Fibroblast of the aortic adventitia (primary cell): ENCODE results near the gene ATP8B1. TPM values are rescaled to one million over a fixed set of nuclear protein-coding genes. Genes with fewer than 3 reads are reported as not detected.

Experiments
- DNase-seq: peaks from one replicate; pipeline ENCODE4 v3.0.0-alpha.2; 2010; ENCODE audit warnings: low read depth
- H3K4me3 ChIP-seq: 2 replicates; pipeline ENCODE4 v1.5.1; 2011; ENCODE audit warnings: low read depth, mild to moderate bottlenecking, control low read depth, low read length, moderate library complexity
- total RNA-seq: library from RNA; depleted of rRNA; stranded (reverse); fragments of >200 nt; gene quantifications from 2 replicates; pipeline ENCODE4 v1.2.3, GENCODE V29; 2012; ENCODE audit warnings: low replicate concordance
- TF ChIP-seq, protein P1 (sequence below): IDR thresholded peaks from 2 replicates; pipeline ENCODE4 v1.5.1; 2011; ENCODE audit warnings: mild to moderate bottlenecking, low read length, control low read depth, inconsistent platforms; ENCODE audit not compliant: insufficient read depth

ATP8B1 gene
- total RNA-seq, 1 donor: 80.4 TPM

DNA sequence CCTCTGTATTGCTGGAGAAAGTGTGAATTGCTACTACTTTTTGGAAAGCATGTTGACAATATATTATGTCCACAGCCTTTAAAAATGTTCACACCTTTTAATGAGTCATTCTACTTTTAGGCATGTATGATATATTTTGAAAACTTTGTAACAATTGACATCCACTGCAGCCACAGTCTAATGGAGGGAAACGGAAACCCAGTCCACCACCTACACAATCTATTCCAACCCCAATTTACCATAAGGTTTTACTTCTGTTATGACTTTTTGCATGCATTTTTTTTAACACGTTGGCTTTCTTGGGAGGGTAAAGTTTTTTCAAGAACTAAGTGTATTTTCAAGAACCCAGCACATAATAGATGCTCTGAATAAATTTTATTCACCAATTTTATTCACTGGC, 38.5 kb upstream of the ATP8B1 start:
- TF ChIP-seq, protein P1, sequence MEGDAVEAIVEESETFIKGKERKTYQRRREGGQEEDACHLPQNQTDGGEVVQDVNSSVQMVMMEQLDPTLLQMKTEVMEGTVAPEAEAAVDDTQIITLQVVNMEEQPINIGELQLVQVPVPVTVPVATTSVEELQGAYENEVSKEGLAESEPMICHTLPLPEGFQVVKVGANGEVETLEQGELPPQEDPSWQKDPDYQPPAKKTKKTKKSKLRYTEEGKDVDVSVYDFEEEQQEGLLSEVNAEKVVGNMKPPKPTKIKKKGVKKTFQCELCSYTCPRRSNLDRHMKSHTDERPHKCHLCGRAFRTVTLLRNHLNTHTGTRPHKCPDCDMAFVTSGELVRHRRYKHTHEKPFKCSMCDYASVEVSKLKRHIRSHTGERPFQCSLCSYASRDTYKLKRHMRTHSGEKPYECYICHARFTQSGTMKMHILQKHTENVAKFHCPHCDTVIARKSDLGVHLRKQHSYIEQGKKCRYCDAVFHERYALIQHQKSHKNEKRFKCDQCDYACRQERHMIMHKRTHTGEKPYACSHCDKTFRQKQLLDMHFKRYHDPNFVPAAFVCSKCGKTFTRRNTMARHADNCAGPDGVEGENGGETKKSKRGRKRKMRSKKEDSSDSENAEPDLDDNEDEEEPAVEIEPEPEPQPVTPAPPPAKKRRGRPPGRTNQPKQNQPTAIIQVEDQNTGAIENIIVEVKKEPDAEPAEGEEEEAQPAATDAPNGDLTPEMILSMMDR: no peak
- H3K4me3 ChIP-seq: no peak overlapping the region
- no peak for DNase-seq

DNA sequence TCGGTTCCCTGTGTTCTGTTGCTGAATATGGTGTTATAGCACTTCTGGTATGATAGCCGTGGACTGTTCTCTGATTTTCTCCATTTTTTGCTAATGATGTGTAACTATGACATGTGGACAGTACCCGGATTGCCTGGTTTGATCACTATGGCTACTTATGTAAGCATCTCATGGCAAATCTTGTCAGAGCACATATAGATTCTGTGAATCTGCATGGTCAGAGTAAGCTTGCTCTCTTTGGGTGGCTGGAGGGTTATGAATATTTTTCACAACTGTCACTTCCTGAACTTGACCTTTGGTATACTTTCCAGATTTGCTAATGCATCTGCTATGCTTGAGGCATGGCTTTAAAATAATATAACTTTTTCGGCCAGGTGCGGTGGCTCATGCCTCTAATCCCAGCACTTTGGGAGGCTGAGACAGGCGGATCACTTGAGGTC, 36.8 kb upstream of the ATP8B1 start:
- no peak overlapping the region for H3K4me3 ChIP-seq
- TF ChIP-seq, protein P1: no peak
- peak; percentile 52 for DNase-seq

DNA sequence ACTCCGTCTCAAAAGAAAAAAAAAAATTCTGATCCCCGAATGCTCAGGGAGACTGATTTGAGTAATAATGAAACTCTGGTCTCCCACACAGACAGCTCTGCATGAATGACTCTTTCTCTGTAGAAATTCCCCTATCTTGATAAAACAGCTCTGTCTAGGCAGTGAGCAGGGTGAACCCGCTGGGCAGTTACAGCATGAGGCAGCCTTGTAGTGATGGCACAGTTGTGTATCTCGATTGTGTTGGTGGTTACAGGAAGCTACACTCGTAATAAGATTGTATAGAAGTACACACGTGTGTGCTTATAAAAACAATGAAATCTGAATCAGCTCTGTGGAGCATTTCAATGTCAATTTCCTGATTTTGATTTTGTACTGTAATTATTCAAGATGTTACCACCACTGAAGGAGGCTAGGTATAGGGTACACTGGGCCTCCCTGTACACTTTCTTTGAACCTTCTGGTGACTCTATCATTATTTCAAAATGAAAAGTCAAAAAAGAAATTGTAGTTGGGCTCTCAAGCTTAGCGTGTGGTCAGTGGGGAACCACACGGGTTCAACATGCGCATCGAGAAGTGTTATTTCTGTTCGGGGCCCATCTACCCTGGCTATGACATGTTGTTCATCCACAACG, 34.9 kb upstream of the ATP8B1 start:
- DNase-seq: no peak
- TF ChIP-seq, protein P1: no peak
- H3K4me3 ChIP-seq: no peak overlapping the region

DNA sequence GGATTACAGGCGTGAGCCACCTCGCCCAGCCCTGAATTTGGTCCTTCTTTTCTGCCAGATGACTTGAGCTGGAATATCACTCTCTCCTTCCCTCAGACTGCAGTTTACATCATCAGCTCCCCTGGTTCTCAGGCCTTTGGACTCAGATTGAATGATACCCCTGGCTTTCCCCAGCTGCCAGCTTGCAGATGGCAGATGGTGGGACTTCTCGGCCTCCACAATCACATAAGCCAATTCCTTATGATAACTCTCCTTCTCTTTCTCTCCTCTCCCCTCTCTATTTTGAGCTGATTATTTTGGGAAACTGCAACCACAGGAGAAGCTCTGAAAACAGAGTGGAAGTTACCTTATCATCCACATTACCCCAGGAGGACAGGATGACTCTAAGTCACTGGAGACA, 33.4 kb upstream of the ATP8B1 start:
- DNase-seq: no peak
- TF ChIP-seq, protein P1: no peak
- no peak overlapping the region for H3K4me3 ChIP-seq

DNA sequence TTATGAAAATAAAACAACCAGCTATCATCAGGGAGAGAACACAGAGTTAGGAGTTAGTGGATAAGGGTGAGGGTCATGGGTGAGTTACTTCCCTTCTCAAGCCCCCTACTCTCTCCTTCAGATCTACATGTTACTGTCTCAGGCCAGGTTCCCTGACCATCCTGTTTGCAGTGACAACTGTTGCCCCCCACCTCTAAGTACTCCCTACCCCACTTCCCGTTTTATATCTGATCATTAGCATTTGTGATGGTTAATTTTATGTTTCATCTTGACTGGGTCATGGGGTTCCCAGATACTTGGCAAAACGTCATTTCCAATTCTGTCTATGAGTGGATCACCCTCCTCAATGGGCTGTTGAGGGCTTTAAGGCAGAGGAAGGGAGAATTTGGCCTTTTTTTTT, 32.8 kb upstream of the ATP8B1 start:
- DNase-seq: no peak
- H3K4me3 ChIP-seq: no peak overlapping the region
- TF ChIP-seq, protein P1: no peak

DNA sequence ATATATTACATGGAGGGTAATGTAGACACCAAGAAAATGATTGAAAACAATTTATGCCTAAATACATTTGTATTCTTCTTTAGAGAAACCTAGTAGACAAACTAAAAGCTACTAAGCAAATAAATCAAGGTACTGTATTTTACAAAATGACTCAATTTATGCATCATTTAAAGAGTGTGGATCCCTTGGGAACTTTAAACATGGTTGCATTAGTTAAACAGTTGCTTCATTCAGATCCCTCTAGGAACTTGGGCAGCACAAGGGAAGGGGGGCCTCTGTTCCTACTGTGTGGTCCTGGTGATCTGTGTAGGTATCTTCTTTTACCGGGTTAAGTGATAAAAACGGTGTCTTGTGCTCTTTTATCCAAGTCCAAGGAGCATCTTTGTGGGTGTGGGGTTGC, 31.5 kb upstream of the ATP8B1 start:
- TF ChIP-seq, protein P1: no peak

More for the DNA sequence above, 31.5 kb upstream of the ATP8B1 start:
- H3K4me3 ChIP-seq: no peak overlapping the region
- DNase-seq: no peak
